Endothelial cell (in vitro differentiated cells): Measurements from ENCODE around the gene CKS1B. TPM values are rescaled to one million over a fixed set of nuclear protein-coding genes. Genes with fewer than 3 reads are reported as not detected.
A peak's percentile ranks its signal among the peaks of the same experiment; 100 is the strongest.

ENCODE experiments used
- DNase-seq: peaks from one replicate; pipeline ENCODE4 v3.0.0; 2021; ENCODE audit warnings: low spot score
- H3K27ac Mint-ChIP-seq: one replicate; pipeline ENCODE4 v1.8.0; 2021; ENCODE audit warnings: mixed read lengths, inconsistent platforms; ENCODE audit not compliant: unreplicated experiment
- H3K27me3 Mint-ChIP-seq: one replicate; pipeline ENCODE4 v1.8.0; 2021; ENCODE audit warnings: mild to moderate bottlenecking, moderate library complexity, mixed read lengths, inconsistent platforms; ENCODE audit not compliant: unreplicated experiment
- H3K36me3 Mint-ChIP-seq: one replicate; pipeline ENCODE4 v1.8.0; 2021; ENCODE audit warnings: mild to moderate bottlenecking, low read depth, mixed read lengths, inconsistent platforms; ENCODE audit not compliant: unreplicated experiment
- H3K4me1 Mint-ChIP-seq: one replicate; pipeline ENCODE4 v1.8.0; 2021; ENCODE audit warnings: mild to moderate bottlenecking, mixed read lengths, inconsistent platforms; ENCODE audit not compliant: unreplicated experiment
- H3K4me3 Mint-ChIP-seq: one replicate; pipeline ENCODE4 v1.8.0; 2021; ENCODE audit warnings: mild to moderate bottlenecking, mixed read lengths, inconsistent platforms; ENCODE audit not compliant: unreplicated experiment
- H3K9me3 Mint-ChIP-seq: one replicate; pipeline ENCODE4 v1.8.0; 2021; ENCODE audit warnings: mixed read lengths, inconsistent platforms; ENCODE audit not compliant: unreplicated experiment
- total RNA-seq: library from RNA; stranded (reverse); fragmentation: NEBNext Ultra II Directional; extraction: Animal tissue kit (Norgen Biotek cat#: 25700); gene quantifications from one replicate; pipeline ENCODE4 v1.2.1, GENCODE V29; 2021; ENCODE audit not compliant: unreplicated experiment
- TF ChIP-seq, protein P1 (sequence below): fragments of 200-600 bp; sonication (generic); IDR thresholded peaks from one replicate; pipeline ENCODE4 v1.5.0; 2021; ENCODE audit warnings: antibody characterized with exemption; ENCODE audit not compliant: unreplicated experiment

Gene CKS1B
- total RNA-seq, 1 donor from 2014 or later, result 48.3 TPM

DNA sequence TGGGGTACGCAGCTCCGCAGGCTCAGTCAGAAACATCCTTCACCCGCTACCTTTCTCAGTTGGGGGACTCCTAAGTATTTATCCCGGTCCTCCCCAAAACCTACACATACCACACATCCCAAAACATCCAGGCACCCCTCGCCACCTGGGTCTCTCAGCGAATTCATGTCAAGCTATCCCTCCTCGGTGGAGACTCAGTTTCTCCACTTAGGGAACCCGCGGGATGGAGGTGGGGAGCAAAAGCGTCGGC is 26.9 kb downstream of the CKS1B start:
- H3K9me3 Mint-ChIP-seq, result no peaks in the 10 kb centered on the region
- no peak for DNase-seq
- peaks cover 13% of the 10 kb centered on the region for H3K27me3 Mint-ChIP-seq
- peaks cover 2% of the 10 kb centered on the region for H3K36me3 Mint-ChIP-seq
- TF ChIP-seq, protein P1, sequence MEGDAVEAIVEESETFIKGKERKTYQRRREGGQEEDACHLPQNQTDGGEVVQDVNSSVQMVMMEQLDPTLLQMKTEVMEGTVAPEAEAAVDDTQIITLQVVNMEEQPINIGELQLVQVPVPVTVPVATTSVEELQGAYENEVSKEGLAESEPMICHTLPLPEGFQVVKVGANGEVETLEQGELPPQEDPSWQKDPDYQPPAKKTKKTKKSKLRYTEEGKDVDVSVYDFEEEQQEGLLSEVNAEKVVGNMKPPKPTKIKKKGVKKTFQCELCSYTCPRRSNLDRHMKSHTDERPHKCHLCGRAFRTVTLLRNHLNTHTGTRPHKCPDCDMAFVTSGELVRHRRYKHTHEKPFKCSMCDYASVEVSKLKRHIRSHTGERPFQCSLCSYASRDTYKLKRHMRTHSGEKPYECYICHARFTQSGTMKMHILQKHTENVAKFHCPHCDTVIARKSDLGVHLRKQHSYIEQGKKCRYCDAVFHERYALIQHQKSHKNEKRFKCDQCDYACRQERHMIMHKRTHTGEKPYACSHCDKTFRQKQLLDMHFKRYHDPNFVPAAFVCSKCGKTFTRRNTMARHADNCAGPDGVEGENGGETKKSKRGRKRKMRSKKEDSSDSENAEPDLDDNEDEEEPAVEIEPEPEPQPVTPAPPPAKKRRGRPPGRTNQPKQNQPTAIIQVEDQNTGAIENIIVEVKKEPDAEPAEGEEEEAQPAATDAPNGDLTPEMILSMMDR, result no peak
- peak overlapping the region; percentile 84 for H3K4me3 Mint-ChIP-seq
- no peak overlapping the region for H3K27ac Mint-ChIP-seq
- peaks cover 27% of the 10 kb centered on the region for H3K4me1 Mint-ChIP-seq

DNA sequence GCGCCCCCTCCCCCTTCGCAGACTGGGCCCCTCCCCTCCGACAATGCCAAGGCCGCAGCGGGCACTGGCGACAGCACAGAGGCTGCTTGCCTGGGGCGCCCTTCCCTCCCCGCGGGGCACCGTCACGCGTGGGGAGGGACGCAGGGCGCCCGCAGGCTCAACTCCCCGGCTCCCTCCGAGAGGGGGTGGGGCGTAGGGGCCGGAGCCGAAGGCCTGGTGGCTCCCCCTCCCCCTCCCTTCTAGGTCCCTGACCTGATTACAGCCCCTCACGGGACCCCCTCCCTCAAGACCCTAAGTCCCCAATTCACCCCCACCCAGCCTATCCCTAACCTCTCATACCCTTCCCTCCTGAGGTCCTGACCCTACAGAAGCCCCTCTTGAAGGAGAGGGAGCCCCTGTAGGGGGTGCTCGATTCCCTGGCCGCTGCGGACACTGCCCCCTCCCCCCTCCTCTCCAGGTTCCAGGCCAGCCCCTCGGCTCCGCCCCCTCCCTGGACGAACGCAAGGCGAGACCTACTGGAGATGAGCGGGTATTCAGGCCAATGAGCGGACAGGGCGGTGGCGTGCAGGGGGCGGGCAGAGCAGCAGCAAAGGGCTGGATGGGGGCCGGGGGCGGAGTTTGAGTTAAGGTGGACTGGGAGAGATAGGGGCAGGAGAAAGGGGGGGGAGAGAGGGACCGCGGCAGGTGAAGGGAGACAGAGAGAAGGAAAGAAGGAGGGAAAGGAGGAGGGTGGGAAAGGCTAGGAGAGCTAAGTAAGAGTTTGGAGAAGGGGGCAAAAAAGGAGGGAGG is 27.4 kb downstream of the CKS1B start:
- Mint-ChIP-seq H3K36me3 (peaks cover 4% of the 10 kb centered on the region), H3K4me3 (peak overlapping the region; percentile 91), H3K4me1 (peaks cover 32% of the 10 kb centered on the region), H3K27me3 (peaks cover 13% of the 10 kb centered on the region), H3K9me3 (no peaks in the 10 kb centered on the region), H3K27ac (peak overlapping the region; percentile 42)
- TF ChIP-seq, protein P1, result no peak
- DNase-seq, result peak; percentile 99

DNA sequence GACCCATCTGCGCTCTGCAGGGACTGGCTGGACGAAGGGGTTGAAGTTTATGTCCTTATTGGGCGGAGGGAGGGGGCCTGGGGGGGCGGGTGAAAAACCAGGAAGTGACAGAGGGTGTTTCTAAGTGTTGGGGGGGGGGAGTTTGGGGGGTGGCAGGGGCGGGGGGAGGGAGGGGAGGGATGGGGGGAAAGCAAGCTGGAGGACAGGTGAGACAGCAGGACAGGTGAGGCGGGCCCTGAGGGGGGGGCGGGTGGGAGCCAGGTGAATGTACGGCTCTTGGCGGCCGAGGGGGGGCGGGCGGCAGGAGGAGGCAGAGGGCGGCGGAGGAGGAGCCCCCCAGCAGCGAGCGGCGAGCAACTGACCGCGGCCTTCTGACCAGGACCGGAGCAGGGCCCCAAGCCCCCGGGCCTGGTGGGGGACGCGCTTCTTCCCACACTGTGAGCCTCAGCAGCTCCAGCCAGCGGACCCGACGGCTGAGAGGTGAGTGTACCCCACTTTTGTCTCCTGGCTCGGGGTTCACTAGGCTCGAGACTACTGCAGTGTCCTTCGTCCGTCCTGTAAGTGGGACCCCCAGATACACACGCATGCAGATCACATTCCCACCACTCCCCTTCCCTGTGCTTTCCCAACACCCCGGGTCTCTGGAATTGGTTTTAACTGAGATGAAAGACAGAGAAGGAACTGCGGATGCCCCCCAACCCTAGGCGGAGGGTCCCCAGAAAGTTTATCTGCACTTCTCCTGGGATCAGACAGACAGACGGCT is 28.2 kb downstream of the CKS1B start, which contains the start of gene ZBTB7B:
Gene ZBTB7B, plus strand, starts transcription at position 339 of the 763 bp plus-strand sequence. CDS start 11,859 bp downstream, outside the sequence.
- DNase-seq, result peak; percentile 43
- H3K36me3 Mint-ChIP-seq, result peaks cover 4% of the 10 kb centered on the region
- peaks cover 33% of the 10 kb centered on the region for H3K4me1 Mint-ChIP-seq
- H3K27me3 Mint-ChIP-seq, result peaks cover 13% of the 10 kb centered on the region
- H3K4me3 Mint-ChIP-seq, result peak within 1 kb of the TSS; percentile 97
- TF ChIP-seq, protein P1, result no peak
- no peaks in the 10 kb centered on the region for H3K9me3 Mint-ChIP-seq
- H3K27ac Mint-ChIP-seq, result peak within 1 kb of the TSS; percentile 77

DNA sequence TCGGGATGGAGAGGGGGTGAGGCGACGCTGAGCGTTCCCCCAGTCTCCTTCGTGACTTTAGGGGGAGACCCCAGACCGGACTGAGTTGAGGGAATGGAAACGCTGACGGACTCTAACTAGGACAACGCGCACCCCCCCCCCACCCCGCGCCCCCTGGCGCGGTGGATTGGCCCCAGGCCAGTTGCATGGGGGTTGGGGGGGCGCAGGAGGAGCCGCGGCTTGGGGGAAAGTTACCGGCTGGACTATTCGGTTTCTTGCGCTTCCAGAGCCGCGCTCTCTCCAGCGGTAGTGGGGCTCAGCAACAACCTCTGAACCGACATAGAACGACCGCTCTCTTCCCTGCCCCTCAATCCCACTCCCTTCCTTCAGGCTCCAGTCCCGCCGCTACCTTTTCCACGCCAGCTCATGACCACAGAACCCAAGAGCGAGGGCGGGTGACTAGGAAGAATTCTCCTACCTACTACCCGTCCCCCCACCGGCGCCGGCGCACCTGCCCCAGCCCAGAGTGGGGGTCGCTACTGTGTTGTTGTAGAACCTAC is 28.8 kb downstream of the CKS1B start:
- peaks cover 33% of the 10 kb centered on the region for H3K4me1 Mint-ChIP-seq
- H3K27me3 Mint-ChIP-seq, result peaks cover 13% of the 10 kb centered on the region
- H3K9me3 Mint-ChIP-seq, result no peaks in the 10 kb centered on the region
- peaks cover 4% of the 10 kb centered on the region for H3K36me3 Mint-ChIP-seq
- peak; percentile 33 for DNase-seq
- H3K27ac Mint-ChIP-seq, result peak overlapping the region; percentile 77
- peak overlapping the region; percentile 97 for H3K4me3 Mint-ChIP-seq
- TF ChIP-seq, protein P1, result no peak
